ENCODE data around the gene ERP27.

DNA sequence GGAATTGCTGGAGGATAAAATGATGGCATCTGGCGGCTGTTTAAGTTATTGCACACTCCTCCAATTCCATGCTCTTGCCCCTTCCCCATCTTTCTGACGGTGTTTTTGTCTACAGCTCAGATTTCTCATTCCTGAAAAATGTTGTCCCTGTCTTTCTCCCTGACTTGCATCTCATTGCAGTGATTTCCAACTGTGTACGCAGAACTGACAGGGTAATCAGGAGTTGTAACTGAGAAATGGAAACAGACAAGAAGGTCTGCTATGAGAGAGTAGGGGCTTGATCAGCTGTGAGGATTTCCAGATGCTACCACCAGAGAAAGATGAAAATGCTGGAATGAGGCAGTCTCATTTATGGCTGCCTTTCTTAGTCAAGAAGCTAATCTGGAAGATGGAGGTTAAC is 1.3 kb downstream of the ERP27 start:
- TF ChIP-seq, protein P1, sequence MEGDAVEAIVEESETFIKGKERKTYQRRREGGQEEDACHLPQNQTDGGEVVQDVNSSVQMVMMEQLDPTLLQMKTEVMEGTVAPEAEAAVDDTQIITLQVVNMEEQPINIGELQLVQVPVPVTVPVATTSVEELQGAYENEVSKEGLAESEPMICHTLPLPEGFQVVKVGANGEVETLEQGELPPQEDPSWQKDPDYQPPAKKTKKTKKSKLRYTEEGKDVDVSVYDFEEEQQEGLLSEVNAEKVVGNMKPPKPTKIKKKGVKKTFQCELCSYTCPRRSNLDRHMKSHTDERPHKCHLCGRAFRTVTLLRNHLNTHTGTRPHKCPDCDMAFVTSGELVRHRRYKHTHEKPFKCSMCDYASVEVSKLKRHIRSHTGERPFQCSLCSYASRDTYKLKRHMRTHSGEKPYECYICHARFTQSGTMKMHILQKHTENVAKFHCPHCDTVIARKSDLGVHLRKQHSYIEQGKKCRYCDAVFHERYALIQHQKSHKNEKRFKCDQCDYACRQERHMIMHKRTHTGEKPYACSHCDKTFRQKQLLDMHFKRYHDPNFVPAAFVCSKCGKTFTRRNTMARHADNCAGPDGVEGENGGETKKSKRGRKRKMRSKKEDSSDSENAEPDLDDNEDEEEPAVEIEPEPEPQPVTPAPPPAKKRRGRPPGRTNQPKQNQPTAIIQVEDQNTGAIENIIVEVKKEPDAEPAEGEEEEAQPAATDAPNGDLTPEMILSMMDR (IDR thresholded peaks at IDR 0.05 in 4 of 5, conservative IDR thresholded peaks at IDR 0.05 in 1 of 5): no peak
- no peak for TF ChIP-seq POLR2A (IDR thresholded peaks at IDR 0.05)

Data from gastrocnemius medialis (tissue), 4 donors.